CD4-positive, alpha-beta T cell treated with Interleukin-4 for 1 hour (primary cell): ENCODE measurements around the gene RPAP2.
A peak's percentile ranks its signal among the peaks of the same experiment; 100 is the strongest.
"Not testable (repeated sequence)": the region's sequence is repeated elsewhere in the genome, so short reads cannot be mapped to it uniquely, and the experiment has no call there.

ENCODE experiments used
- DNase-seq, 2 donors: peaks; one replicate each; pipeline ENCODE4 v3.0.0-alpha.2; 2020 to 2022

RPAP2 gene

GRCh38 chr1:92323473-92324453 is 24.9 kb downstream of the RPAP2 start:
- no peak for DNase-seq

- no peak for DNase-seq
These were observed 25.9 kb downstream of the RPAP2 start for GRCh38 chr1:92324784-92325183.

- no peak for DNase-seq
These were observed 27.8 kb downstream of the RPAP2 start for GRCh38 chr1:92326681-92327080.

GRCh38 chr1:92327794-92328193 is 28.9 kb downstream of the RPAP2 start:
- no peak for DNase-seq

GRCh38 chr1:92329347-92330129 is 30.7 kb downstream of the RPAP2 start:
- no peak for DNase-seq

GRCh38 chr1:92333668-92334067 is 34.8 kb downstream of the RPAP2 start:
- no peak for DNase-seq

GRCh38 chr1:92340154-92340553 is 41.3 kb downstream of the RPAP2 start:
- DNase-seq, result no peak

GRCh38 chr1:92342401-92342800 is 43.5 kb downstream of the RPAP2 start:
- no peak for DNase-seq

- DNase-seq, result no peak
These were observed 44.2 kb downstream of the RPAP2 start for GRCh38 chr1:92343061-92343460.

GRCh38 chr1:92346866-92347640 is 48.2 kb downstream of the RPAP2 start:
- DNase-seq, result no peak

GRCh38 chr1:92352856-92353255 is 54.0 kb downstream of the RPAP2 start:
- no peak for DNase-seq

GRCh38 chr1:92354259-92354658 is 55.4 kb downstream of the RPAP2 start:
- DNase-seq, result no peak

- DNase-seq, result no peak
These were observed 58.1 kb downstream of the RPAP2 start for GRCh38 chr1:92356956-92357355.

- not testable (repeated sequence) for DNase-seq
These were observed 60.5 kb downstream of the RPAP2 start for GRCh38 chr1:92359382-92359781.

- no peak for DNase-seq
These were observed 61.1 kb downstream of the RPAP2 start for GRCh38 chr1:92359986-92360385.

- no peak for DNase-seq
These were observed 64.1 kb downstream of the RPAP2 start for GRCh38 chr1:92362970-92363369.

- no peak for DNase-seq
These were observed 64.5 kb downstream of the RPAP2 start for GRCh38 chr1:92363401-92363800.

GRCh38 chr1:92365378-92366039 is 66.7 kb downstream of the RPAP2 start:
- DNase-seq, result peak in 1 of 2 donors; percentile 31

GRCh38 chr1:92366040-92366395 is 67.2 kb downstream of the RPAP2 start:
- peak in 1 of 2 donors; percentile 16 for DNase-seq

GRCh38 chr1:92367496-92367895 is 68.6 kb downstream of the RPAP2 start:
- peak in 1 of 2 donors; percentile 5 for DNase-seq

- DNase-seq, result no peak
These were observed 73.3 kb downstream of the RPAP2 start for GRCh38 chr1:92372164-92372563.

- DNase-seq, result no peak
These were observed 75.4 kb downstream of the RPAP2 start for GRCh38 chr1:92374223-92374622.

GRCh38 chr1:92376345-92376744 is 77.5 kb downstream of the RPAP2 start:
- no peak for DNase-seq
